HUES64 (cell line): Measurements from ENCODE around the gene C16orf89.
A peak's percentile ranks its signal among the peaks of the same experiment; 100 is the strongest.
"Not testable (repeated sequence)": the region's sequence is repeated elsewhere in the genome, so short reads cannot be mapped to it uniquely, and the experiment has no call there.

Source experiments
- H3K27ac ChIP-seq: 2 replicates; pipeline ENCODE4 v1.7.0; 2013; ENCODE audit warnings: low read depth, low read length, inconsistent platforms
- H3K27me3 ChIP-seq: 2 replicates; pipeline ENCODE4 v1.6.1; 2013; ENCODE audit warnings: mild to moderate bottlenecking, low read length; ENCODE audit not compliant: insufficient read depth
- H3K36me3 ChIP-seq: 2 replicates; pipeline ENCODE4 v1.6.1; 2013; ENCODE audit warnings: mild to moderate bottlenecking, low read length; ENCODE audit not compliant: insufficient read depth
- H3K4me1 ChIP-seq: 2 replicates; pipeline ENCODE4 v1.6.1; 2013; ENCODE audit warnings: mild to moderate bottlenecking, low read length, moderate library complexity; ENCODE audit not compliant: insufficient read depth
- H3K4me3 ChIP-seq: 2 replicates; pipeline ENCODE4 v1.5.1; 2013; ENCODE audit warnings: mild to moderate bottlenecking, low read length, moderate library complexity
- H3K9ac ChIP-seq: 2 replicates; pipeline ENCODE4 v1.6.1; 2013; ENCODE audit warnings: mild to moderate bottlenecking, low read depth, low read length
- H3K9me3 ChIP-seq: 2 replicates; pipeline ENCODE4 v1.6.1; 2013; ENCODE audit warnings: low read depth, low read length; ENCODE audit not compliant: insufficient read depth
- WGBS: fragments of 150-250, 120-280 bp; methylation state at CpG from one replicate; pipeline ENCODE4 v1.1.7; 2013; ENCODE audit warnings: missing lambda C conversion rate; 5-methylcytosine and 5-hydroxymethylcytosine counted together

The C16orf89 gene

DNA sequence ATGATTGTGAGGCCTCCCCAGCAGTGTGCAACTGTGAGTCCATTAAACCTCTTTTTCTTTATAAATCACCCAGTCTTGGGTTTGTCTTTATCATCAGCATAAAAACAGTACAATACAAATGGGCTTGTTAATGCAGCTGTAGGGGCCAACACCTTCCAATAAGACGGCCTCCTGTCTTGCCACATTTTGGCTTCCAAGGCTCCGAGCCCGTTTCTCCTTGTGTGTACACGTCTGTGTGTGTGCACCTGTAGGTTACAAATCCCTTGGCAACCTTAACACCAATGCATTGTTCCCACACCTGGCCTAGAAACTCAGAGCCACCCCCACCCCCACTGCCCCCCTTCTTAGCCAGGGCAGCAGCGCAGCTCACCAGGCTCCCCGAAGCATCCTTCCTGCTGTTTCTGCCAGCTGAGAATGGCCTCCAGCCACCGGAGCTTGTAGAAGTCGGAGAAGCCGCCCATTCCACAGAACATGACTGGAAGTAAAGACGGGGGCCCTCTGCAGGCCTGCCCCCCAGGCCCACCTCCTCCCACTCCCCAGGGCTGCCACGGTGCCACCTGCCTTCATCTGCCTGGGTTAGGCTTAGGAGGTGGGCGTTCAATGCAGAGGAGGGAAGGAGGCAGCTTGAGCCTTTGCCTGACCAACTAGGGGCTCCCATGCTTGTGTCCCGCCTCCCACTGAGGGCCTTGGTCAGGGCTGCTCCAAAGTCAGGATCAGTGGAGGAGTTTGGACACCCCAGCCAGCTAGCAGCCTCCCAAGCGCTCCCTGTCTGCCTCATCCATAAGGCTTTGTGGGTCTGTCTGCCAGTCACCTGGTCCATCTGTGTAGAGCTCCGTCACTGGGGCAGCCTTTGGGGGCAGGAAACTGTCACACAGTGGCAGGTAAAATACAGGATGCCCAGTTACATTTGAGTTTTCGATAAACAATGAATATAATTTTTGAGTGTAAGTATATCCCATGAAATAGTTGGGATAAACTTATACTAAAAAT, 10.6 kb downstream of the C16orf89 start:
- whole genome bisulfite sequencing, result 92% methylated on average over 16 of the region's 16 CpGs
- Histone ChIP-seq H3K4me1 (peaks cover 10% of the 10 kb centered on the region), H3K36me3 (no peaks in the 10 kb centered on the region), H3K27me3 (no peaks in the 10 kb centered on the region), H3K27ac (no peak overlapping the region), H3K9me3 (no peaks in the 10 kb centered on the region), H3K4me3 (no peak overlapping the region), H3K9ac (no peak overlapping the region)

DNA sequence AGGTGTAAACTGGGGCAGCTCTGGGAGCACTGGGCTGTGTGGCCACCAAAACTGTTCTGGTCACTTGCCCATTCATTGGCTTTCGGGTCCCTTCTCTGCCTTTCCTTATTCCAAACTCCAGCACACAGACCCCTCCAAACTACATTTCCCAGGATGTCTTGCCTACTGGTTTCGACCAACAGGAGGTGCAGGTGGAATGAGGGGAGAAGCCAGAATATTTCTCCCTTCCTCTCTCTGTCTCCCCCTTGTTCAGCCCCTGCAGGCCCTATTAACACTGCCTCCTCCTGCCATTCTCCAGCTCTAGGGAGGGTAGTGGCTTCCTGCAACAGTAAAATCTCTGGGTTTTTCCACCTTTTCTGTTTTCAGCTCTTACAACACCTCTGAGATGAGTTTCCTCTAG, 18.8 kb downstream of the C16orf89 start:
- Histone ChIP-seq H3K9ac (no peak overlapping the region), H3K36me3 (no peaks in the 10 kb centered on the region)
- 81% methylated on average over 1 of the region's 2 CpGs for WGBS

DNA sequence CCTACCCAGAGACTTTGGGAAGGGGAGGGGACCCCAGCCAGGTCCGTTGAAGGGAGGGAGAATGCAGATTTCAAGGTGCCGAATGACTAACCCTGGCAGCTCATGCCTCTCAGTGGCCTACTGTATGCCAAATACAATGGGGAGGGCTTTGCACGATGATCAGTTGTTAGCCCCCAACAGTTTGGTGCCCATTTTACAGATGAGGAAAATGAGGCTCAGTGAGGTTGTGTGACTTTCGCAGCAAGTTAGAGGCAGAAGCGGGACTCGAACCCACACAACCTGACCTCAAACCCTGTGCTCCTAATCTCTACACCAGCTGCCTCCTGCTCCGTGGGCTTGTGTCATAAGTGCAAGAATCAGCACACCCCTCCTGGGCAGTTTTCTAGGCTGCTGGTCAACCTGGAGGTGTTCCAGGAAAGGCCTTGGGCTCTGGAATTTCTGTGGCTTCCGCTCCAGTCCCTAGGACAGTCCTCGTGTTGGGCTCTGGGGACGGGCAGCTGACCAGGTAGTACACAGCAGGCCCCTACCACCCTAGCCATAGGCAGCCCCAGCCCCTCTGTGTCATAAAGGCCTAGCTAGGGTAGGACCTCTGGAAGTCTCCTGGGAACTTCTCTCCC, 20.1 kb downstream of the C16orf89 start:
- 93% methylated on average over 10 of the region's 10 CpGs for WGBS
- no peaks in the 10 kb centered on the region for H3K9me3 ChIP-seq
- no peak overlapping the region for H3K27ac ChIP-seq
- no peaks in the 10 kb centered on the region; the same call in 1 of the 2 replicates for H3K4me1 ChIP-seq
- H3K4me3 ChIP-seq, result no peak overlapping the region
- no peaks in the 10 kb centered on the region for H3K27me3 ChIP-seq
- H3K36me3 ChIP-seq, result no peaks in the 10 kb centered on the region
- H3K9ac ChIP-seq, result no peak overlapping the region

More for the DNA sequence above, 18.8 kb downstream of the C16orf89 start:
- Histone ChIP-seq H3K27ac (no peak overlapping the region), H3K27me3 (no peaks in the 10 kb centered on the region), H3K4me3 (no peak overlapping the region), H3K9me3 (no peaks in the 10 kb centered on the region), H3K4me1 (no peaks in the 10 kb centered on the region; the same call in 1 of the 2 replicates)

DNA sequence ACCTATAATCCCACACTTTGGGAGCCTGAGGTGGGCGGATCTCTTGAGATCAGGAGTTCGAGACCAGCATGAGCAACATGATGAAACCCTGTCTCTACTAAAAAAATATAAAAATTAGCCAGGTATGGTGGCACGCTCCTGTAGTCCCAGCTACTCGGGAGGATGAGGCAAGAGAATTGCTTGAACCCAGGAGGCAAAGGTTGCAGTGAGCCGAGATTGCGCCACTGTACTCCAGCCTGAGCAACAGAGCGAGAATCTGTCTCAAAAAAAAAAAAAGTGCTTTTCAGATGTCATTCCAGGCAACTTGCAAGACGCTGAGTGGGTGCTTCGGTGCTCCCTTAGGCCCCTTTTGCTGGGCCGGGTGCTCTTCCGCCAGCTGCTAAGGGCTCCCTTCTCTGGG, 21.2 kb downstream of the C16orf89 start:
- not testable (repeated sequence) for H3K4me1 ChIP-seq, H3K4me3 ChIP-seq, H3K9me3 ChIP-seq, H3K9ac ChIP-seq, H3K36me3 ChIP-seq, H3K27me3 ChIP-seq, H3K27ac ChIP-seq
- WGBS, result 97% methylated on average over 11 of the region's 11 CpGs

DNA sequence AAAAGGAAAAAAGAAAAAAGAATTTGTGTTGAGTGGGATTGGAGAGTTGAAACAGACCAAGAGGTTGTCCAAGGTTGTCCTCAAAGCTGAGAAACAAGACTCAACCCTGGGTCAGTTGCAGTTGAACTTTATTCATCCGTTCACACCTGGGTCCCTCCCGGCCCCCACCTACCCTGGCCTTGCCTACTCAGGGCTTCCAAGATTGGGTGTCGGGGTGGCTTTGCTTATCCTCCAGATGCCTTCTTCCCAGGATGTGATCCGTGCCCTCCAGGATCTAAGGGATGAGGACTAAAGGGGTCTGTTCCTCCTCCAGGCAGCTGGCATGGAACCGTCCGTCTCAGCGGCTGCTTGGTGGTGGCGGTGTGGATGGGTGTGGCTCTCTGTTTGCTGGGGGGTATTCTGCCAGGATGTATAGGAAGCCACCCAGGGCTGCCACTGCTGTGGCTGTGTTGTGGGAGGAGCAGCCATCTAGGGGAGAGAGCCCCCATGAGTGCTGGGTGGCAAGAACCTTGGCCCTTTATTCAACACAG, 21.7 kb downstream of the C16orf89 start:
- WGBS, result 92% methylated on average over 8 of the region's 8 CpGs
- Histone ChIP-seq H3K4me3 (no peak overlapping the region), H3K36me3 (no peaks in the 10 kb centered on the region), H3K27ac (no peak overlapping the region), H3K27me3 (no peaks in the 10 kb centered on the region), H3K4me1 (no peaks in the 10 kb centered on the region; the same call in 1 of the 2 replicates), H3K9me3 (no peaks in the 10 kb centered on the region), H3K9ac (no peak overlapping the region)

DNA sequence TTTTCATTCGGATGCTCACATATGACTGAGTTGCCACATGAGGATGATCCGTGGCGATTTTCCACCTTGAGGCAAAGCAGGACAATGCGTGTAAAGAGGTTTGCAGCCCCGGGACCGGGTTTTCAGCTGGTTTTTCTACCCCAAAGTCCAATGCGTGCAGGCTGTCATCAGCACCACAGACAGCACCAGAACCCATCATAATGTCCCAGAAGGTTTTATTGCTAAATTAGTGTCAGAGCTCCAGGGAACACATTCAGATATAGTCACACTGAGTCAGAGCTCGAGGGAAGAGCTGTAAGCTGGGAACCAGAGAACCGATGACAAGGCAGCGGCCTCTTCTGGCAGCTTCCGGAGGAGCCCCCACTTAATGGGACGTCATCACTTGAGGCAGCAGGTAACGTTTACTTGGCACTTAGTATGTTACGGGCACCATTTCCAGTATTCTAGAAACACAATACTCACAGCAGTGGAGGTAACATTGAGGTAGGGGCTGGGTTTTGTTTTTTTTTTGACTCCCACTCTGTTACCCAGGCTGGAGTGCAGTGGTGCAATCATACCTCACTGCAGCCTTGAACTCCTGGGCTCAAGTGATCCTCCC, 23.1 kb downstream of the C16orf89 start:
- H3K27ac ChIP-seq, result no peak overlapping the region
- no peaks in the 10 kb centered on the region; the same call in 1 of the 2 replicates for H3K4me1 ChIP-seq
- no peaks in the 10 kb centered on the region for H3K9me3 ChIP-seq
- H3K36me3 ChIP-seq, result no peaks in the 10 kb centered on the region
- H3K4me3 ChIP-seq, result no peak overlapping the region
- no peak overlapping the region for H3K9ac ChIP-seq
- no peaks in the 10 kb centered on the region for H3K27me3 ChIP-seq
- WGBS, result 80% methylated on average over 14 of the region's 14 CpGs

DNA sequence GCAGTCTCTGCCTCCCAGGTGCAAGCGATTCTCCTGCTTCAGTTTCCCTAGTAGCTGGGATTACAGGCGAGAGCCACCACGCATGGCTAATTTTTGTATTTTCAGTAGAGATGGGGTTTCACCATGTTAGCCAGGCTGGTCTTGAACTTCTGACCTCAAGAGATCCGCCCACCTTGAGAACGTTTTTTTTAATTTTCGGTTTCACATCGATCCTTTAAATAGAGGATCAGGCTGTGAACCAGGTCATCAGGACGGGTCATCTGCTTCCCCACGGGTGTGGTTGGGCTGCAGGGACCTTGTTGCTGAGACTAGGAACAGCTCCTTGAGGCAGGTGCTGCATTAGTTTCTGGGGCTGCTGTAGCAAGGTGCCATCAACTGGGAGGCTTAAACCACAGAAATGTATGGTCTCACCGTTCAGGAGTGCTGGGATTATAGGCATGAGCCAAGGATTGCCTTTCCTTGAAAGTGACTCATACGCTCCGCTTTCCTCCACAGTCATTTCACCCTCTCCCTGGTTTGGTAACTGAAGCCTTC, 24.1 kb downstream of the C16orf89 start:
- H3K27ac ChIP-seq, result no peak overlapping the region
- H3K27me3 ChIP-seq, result no peaks in the 10 kb centered on the region
- H3K4me3 ChIP-seq, result no peak overlapping the region
- H3K9ac ChIP-seq, result no peak overlapping the region
- H3K9me3 ChIP-seq, result no peaks in the 10 kb centered on the region
- 86% methylated on average over 12 of the region's 12 CpGs for whole genome bisulfite sequencing
- H3K4me1 ChIP-seq, result peaks cover 5% of the 10 kb centered on the region
- H3K36me3 ChIP-seq, result no peaks in the 10 kb centered on the region

DNA sequence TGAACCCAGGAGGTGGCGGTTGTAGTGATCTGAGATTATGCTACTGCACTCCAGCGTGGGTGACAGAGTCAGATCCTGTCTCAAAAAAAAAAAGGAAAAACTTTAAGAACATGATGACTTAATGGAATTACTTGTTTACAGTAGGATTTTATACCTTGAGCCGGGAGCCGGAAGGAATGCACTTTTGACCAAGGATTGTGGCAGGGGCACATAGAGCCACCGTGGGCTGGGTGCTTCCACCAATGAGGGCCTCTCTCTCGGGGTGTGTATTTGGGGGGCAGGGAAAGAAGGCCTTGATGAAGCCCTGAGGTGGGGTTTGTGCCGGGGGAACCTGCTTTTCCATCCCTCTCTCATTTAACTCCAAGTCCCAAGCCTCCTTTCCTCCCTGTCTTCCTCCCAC, 25.3 kb downstream of the C16orf89 start:
- WGBS, result 90% methylated on average over 7 of the region's 7 CpGs
- Histone ChIP-seq H3K36me3 (no peaks in the 10 kb centered on the region), H3K27me3 (no peaks in the 10 kb centered on the region), H3K4me1 (peaks cover 11% of the 10 kb centered on the region), H3K9me3 (no peaks in the 10 kb centered on the region), H3K9ac (no peak overlapping the region), H3K4me3 (no peak overlapping the region), H3K27ac (no peak overlapping the region)

DNA sequence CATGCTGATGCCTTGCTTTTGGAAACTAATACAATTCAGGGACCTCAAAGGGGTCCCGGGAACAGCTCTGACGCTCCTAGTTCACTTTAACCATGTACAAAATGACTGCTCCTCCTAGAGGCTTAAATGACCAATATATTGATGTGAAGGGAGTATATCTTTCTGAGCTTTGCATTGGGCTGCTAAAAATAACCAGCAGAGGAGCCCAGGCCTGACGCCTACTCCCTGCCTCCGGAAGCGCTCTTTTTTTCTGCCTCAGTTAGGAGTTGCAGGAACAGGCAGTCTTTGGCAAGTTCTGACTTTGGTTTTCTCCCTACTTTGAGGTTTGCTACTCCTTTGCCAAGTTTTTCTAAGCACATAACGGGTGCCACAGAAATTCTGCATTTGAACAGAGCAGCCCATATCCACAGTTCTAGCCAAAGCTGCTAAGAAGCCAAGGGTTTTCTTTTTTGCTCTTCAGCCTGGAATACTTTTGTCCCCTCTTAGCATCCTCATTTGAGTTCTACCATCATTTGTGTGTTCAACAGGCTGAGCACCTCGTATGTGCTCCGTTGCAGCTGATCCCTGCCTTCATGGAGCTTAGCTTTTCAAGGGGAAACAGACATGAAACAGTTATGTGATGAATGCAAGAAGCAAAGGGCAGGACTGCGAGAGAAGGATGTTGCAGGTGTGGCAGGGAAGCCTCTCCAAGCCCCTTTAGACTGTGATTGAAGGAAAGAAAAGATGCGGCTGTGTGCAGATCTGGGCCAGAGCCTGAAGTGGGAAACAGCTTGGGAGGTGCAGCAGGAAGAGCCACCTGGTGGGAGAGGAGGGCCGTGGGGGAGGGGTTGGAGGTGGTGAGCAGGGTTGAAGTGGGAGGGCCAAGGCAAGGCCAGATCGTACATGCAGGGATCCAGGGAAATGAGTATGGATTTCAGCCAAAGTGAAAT, 29.3 kb downstream of the C16orf89 start:
- peaks cover 15% of the 10 kb centered on the region for H3K4me1 ChIP-seq
- no peak overlapping the region for H3K4me3 ChIP-seq
- peak overlapping the region; percentile 23; the same call in 1 of the 2 replicates for H3K9ac ChIP-seq
- peaks cover 9% of the 10 kb centered on the region for H3K27me3 ChIP-seq
- peak overlapping the region; percentile 52 for H3K27ac ChIP-seq
- no peaks in the 10 kb centered on the region for H3K9me3 ChIP-seq
- 56% methylated on average over 12 of the region's 12 CpGs for WGBS
- no peaks in the 10 kb centered on the region for H3K36me3 ChIP-seq

DNA sequence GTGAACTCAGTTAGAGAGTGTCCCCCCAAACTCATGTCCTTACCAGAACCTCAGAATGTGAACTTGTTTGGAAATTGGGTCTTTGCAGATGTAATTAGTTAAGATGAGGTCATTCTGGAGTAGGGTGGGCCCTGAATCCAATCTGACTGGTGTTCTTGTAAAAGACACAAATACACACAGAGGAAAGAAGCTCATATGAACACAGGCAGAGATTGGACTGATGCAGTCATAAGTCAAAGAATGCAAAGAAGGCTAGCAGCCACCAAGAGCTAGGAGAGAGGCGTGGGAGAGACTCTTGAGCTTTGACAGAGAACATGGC, 29.9 kb downstream of the C16orf89 start:
- no peak overlapping the region for H3K4me3 ChIP-seq

More for the DNA sequence above, 29.9 kb downstream of the C16orf89 start:
- peaks cover 15% of the 10 kb centered on the region for H3K4me1 ChIP-seq
- peak overlapping the region; percentile 50; the same call in 1 of the 2 replicates for H3K27ac ChIP-seq
- H3K36me3 ChIP-seq, result no peaks in the 10 kb centered on the region
- WGBS, result 89% methylated on average over 1 of the region's 1 CpG
- H3K9ac ChIP-seq, result no peak overlapping the region
- peaks cover 9% of the 10 kb centered on the region for H3K27me3 ChIP-seq
- no peaks in the 10 kb centered on the region for H3K9me3 ChIP-seq
